Ovary (tissue), 9 donors: ENCODE results near the gene NR5A2. TPM values are rescaled to one million over a fixed set of nuclear protein-coding genes. Genes with fewer than 3 reads are reported as not detected.

Experiments
- DNase-seq, 5 donors: peaks; one replicate each; pipeline ENCODE4 v3.0.0-alpha.2; 2019 to 2020
- H3K27ac ChIP-seq, 2 donors: fragments of 200-600 bp; one replicate each; pipeline versions ENCODE4 v1.5.1 to v1.8.0; 2019 to 2022
- H3K27me3 ChIP-seq: fragments of 200-600 bp; one replicate; pipeline ENCODE4 v1.8.0; 2022
- H3K36me3 ChIP-seq: fragments of 200-600 bp; sonication (generic); one replicate; pipeline ENCODE4 v1.5.1; 2019
- H3K4me1 ChIP-seq: one replicate; pipeline ENCODE4 v1.8.1; 2013; ENCODE audit warnings: mild to moderate bottlenecking, moderate library complexity; ENCODE audit not compliant: insufficient read depth
- H3K4me3 ChIP-seq: fragments of 200-600 bp; sonication (generic); one replicate; pipeline ENCODE4 v1.5.1; 2017
- H3K9me3 ChIP-seq, 2 donors: fragments of 200-600 bp in 1 of 2; sonication (generic) in 1 of 2; one replicate each; pipeline versions ENCODE4 v1.5.1 to v1.8.1; 2013 to 2019; ENCODE audit warnings: mild to moderate bottlenecking in 1 of 2, moderate library complexity in 1 of 2
- CTCF ChIP-seq, 3 donors: fragments of 450-650 bp in 2 of 3; fragments of 200-600 bp in 1 of 3; IDR thresholded peaks; one replicate each; pipeline versions ENCODE4 v1.5.1 to v1.8.0; 2016 to 2022; ENCODE audit warnings: antibody characterized with exemption in 3 of 3, mild to moderate bottlenecking in 1 of 3
- EP300 ChIP-seq: sonication (generic); formaldehyde crosslinking; IDR thresholded peaks from one replicate; pipeline ENCODE4 v1.6.1; 2017; ENCODE audit warnings: antibody characterized with exemption
- POLR2A ChIP-seq: fragments of 450-650 bp; IDR thresholded peaks from one replicate; pipeline ENCODE4 v1.6.1; 2017; ENCODE audit warnings: antibody characterized with exemption, mild to moderate bottlenecking, moderate library complexity
- WGBS, 3 donors: extraction: QIAGEN DNeasy Blood & Tissue Kit in 1 of 3; methylation state at CpG; one replicate each; pipeline versions ENCODE4 v1.1.5 to v1.1.7; 2013 to 2017; 5-methylcytosine and 5-hydroxymethylcytosine counted together
- intact Hi-C, 4 donors: fragments of 100-400 bp; cut with DNase I; formaldehyde crosslinking; loops; one replicate each; pipeline versions ENCODE4 v1.11.0 to v1.15.1; 2022 to 2023
- polyA plus RNA-seq, 2 donors: library from polyadenylated mRNA; stranded (reverse); fragments of 200-250 nt in 1 of 2; fragments of 350-450 nt in 1 of 2; fragmentation: Illumina TruSeq in 1 of 2; extraction: RNeasy Lipid Tissue Mini Kit (QIAGEN cat#74804) in 1 of 2; gene quantifications; one replicate each; pipeline ENCODE4 v1.2.3, GENCODE V29; 2013 to 2014
- small RNA-seq: library from RNA; depleted of rRNA; stranded (forward); fragments of <200 nt; gene quantifications from one replicate; pipeline ENCODE3, GENCODE V24; 2016
- total RNA-seq, 7 donors: library from RNA; depleted of rRNA in 2 of 7; stranded (reverse); fragments of >200 nt in 2 of 7; fragmentation: NEBNext Ultra II Directional in 3 of 7; extraction: Animal tissue kit (Norgen Biotek cat#: 25700) in 3 of 7; gene quantifications; one replicate each; pipeline versions ENCODE4 v1.1.0 to v1.2.4, GENCODE V29; 2016 to 2023
- donor health status: DM: no; HTN: no; CAD: no; lungs with moderate emphysema.
- donor health status: DM: no; HTN: no; CAD: no.
- donor health status: Bipolar disorder and iron deficiency.
- donor health status: DM: yes; HTN: yes; CAD: no.
- donor health status: DM: no; HTN: no; CAD: no.
- donor health status: DM: yes; HTN: yes; CAD: no.

The NR5A2 gene
- total and polyA plus RNA-seq, 9 donors, result 1.5 to 45.8 (median 3.0) TPM

DNA sequence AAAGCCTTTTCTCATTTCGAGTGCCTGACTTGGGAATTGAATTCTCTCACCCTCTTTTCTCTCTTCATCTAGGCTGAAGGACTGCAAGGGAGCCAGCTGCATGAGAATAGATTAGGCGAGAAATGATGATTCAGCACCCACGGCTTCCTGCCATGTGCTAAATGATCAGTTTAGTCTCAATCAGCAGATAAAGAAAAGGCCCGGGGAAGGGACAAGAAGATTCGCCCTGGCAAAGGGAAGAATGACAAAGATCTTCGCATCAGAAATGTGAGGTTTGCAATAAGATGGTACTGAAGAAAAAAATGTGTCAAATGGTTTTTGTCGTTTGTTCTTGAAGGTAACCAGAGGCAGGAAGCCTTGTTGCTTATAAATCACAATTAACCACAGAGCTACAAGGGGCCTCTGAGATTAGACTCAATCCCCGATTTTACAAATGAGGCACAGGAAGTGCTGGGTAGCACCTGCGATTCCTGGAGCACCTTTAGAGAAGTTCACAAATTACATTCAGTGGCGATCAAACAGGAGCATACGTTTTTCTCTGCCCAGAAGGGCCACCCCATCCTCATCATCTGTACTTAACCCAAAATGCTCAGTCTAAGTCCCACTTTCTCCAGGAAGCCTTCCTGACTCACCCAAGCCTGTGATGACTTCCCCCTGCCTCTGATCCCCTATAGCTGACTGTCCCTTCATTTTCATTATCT, 198.9 kb downstream of the NR5A2 start:
- intact Hi-C loops, result no loop called here
- no peak overlapping the region for H3K4me3 ChIP-seq
- H3K27me3 ChIP-seq, result no peaks in the 10 kb centered on the region
- H3K9me3 ChIP-seq, result no peaks in the 10 kb centered on the region
- no peaks in the 10 kb centered on the region for H3K4me1 ChIP-seq
- H3K36me3 ChIP-seq, result no peaks in the 10 kb centered on the region
- 26 to 32% (median 31%) methylated on average over 11 of the region's 11 CpGs for WGBS, 3 donors
- no peak for TF ChIP-seq CTCF (IDR thresholded peaks at IDR 0.05)
- no peak for TF ChIP-seq POLR2A
- TF ChIP-seq EP300, result no peak
- DNase-seq, result no peak
- no peak overlapping the region for H3K27ac ChIP-seq

- Histone ChIP-seq H3K27ac (no peak overlapping the region), H3K27me3 (no peaks in the 10 kb centered on the region), H3K4me3 (no peak overlapping the region), H3K36me3 (no peaks in the 10 kb centered on the region), H3K9me3 (no peaks in the 10 kb centered on the region), H3K4me1 (no peaks in the 10 kb centered on the region)
- intact Hi-C loops, result no loop called here
- DNase-seq, result no peak
- 76 to 89% (median 80%) methylated on average over 1 of the region's 1 CpG for WGBS, 3 donors
- no peak for TF ChIP-seq POLR2A
- no peak for TF ChIP-seq EP300
- TF ChIP-seq CTCF (IDR thresholded peaks at IDR 0.05), result no peak
Observed at GRCh38 chr1:200226969-200227303, 199.4 kb downstream of the NR5A2 start.

Small RNA genes lying within 50 kb of the gene (small RNA-seq; reads per million reads assigned to genes)
- not detected for gene RNU6-570P
- not detected for gene RNU6-609P
- gene RNU6-716P, result not detected
